PC-3 (cell line): Measurements from ENCODE around the gene SELENOW.
"Not testable (repeated sequence)": the region's sequence is repeated elsewhere in the genome, so short reads cannot be mapped to it uniquely, and the experiment has no call there.

Experiments used
- CTCF ChIP-seq: fragments of 300-600 bp; sonication (generic); conservative IDR thresholded peaks from 2 replicates; pipeline ENCODE4 v1.5.1; 2017; ENCODE audit warnings: antibody characterized with exemption, low read depth, mild to moderate bottlenecking, low read length
- EZH2 ChIP-seq: fragments of 300-600 bp; sonication (generic); IDR thresholded peaks from one replicate; pipeline ENCODE4 v1.6.1; 2017; ENCODE audit warnings: antibody characterized with exemption, mild to moderate bottlenecking, low read length; ENCODE audit not compliant: unreplicated experiment

- TF ChIP-seq CTCF, EZH2: not testable (repeated sequence)
Observed at GRCh38 chr19:47771291-47771690, 7.2 kb upstream of the SELENOW start.
